SK-N-SH (cell line): ENCODE results near the gene IGHMBP2. TPM values are rescaled to one million over a fixed set of nuclear protein-coding genes. Genes with fewer than 3 reads are reported as not detected.

Experiments used
- CTCF ChIA-PET: fragments of 300-600, 350-600 bp; formaldehyde crosslinking; extraction: SDS; loops from one replicate; lab custom pipeline; 2021; lab: Yijun Ruan, JAX
- POLR2A ChIA-PET: fragments of 350-600 bp; sonication (Branson Sonifier 250); formaldehyde crosslinking; extraction: SDS; loops from one replicate; lab custom pipeline; 2020; ENCODE audit warnings: antibody characterized with exemption, inconsistent platforms; lab: Yijun Ruan, JAX
- DNase-seq: peaks from one replicate; pipeline ENCODE4 v3.0.0; 2012
- H2AFZ ChIP-seq: fragments of 200-600 bp; sonication (generic); 2 replicates; pipeline ENCODE4 v1.8.1; 2016; ENCODE audit warnings: antibody characterized with exemption, mild to moderate bottlenecking, low read depth
- H3F3A ChIP-seq: fragments of 200-600 bp; sonication (generic); replicated peaks from 2 replicates; pipeline ENCODE3; 2016; ENCODE audit warnings: antibody characterized with exemption, mild to moderate bottlenecking; ENCODE audit not compliant: insufficient read depth
- H3K27ac ChIP-seq, 2 experiments: fragments of 200-500 bp in 1 of 2; fragments of 200-600 bp in 1 of 2; sonication (Bioruptor generic) in 1 of 2; sonication (generic), shearing (Covaris generic) in 1 of 2; 2 replicates each; pipeline versions ENCODE4 v1.5.1 to v1.6.1; 2014 to 2016; ENCODE audit warnings: low read depth in 2 of 2, inconsistent platforms in 1 of 2, low read length in 1 of 2, mild to moderate bottlenecking in 1 of 2, mixed read lengths in 1 of 2
- H3K27me3 ChIP-seq: fragments of 200-600 bp; sonication (generic), shearing (Covaris generic); 2 replicates; pipeline ENCODE4 v1.6.1; 2016; ENCODE audit warnings: mixed run types; ENCODE audit not compliant: insufficient read depth
- H3K36me3 ChIP-seq, 2 experiments: fragments of 200-500 bp in 1 of 2; fragments of 200-600 bp in 1 of 2; sonication (Bioruptor generic) in 1 of 2; sonication (generic) in 1 of 2; replicated peaks in 1 of 2; 2 replicates each; pipeline versions ENCODE3 to v1.5.1; 2014 to 2016; ENCODE audit warnings: low read length in 1 of 2, mild to moderate bottlenecking in 1 of 2; ENCODE audit not compliant: insufficient read depth in 2 of 2, control insufficient read depth in 1 of 2
- H3K4me1 ChIP-seq, 2 experiments: fragments of 200-500 bp in 1 of 2; fragments of 200-600 bp in 1 of 2; sonication (Bioruptor generic) in 1 of 2; sonication (generic), shearing (Covaris generic) in 1 of 2; 2 replicates each; pipeline versions ENCODE4 v1.5.1 to v1.6.1; 2014 to 2016; ENCODE audit warnings: low read depth in 1 of 2, low read length in 1 of 2, mixed run types in 1 of 2; ENCODE audit not compliant: insufficient read depth in 2 of 2, control insufficient read depth in 1 of 2
- H3K4me2 ChIP-seq: fragments of 200-600 bp; sonication (generic), shearing (Covaris generic); 2 replicates; pipeline ENCODE4 v1.6.1; 2017; ENCODE audit warnings: mixed run types
- H3K4me3 ChIP-seq, 2 experiments: fragments of 200-500 bp in 1 of 2; fragments of 200-600 bp in 1 of 2; sonication (Bioruptor generic) in 1 of 2; sonication (generic), shearing (Covaris generic) in 1 of 2; 2 replicates each; pipeline versions ENCODE4 v1.5.1 to v1.8.1; 2014 to 2016; ENCODE audit warnings: low read depth in 2 of 2, inconsistent platforms in 1 of 2, low read length in 1 of 2, mild to moderate bottlenecking in 1 of 2, mixed read lengths in 1 of 2, moderate library complexity in 1 of 2
- H3K79me2 ChIP-seq: fragments of 200-600 bp; sonication (generic); 2 replicates; pipeline ENCODE4 v1.8.1; 2017; ENCODE audit warnings: mild to moderate bottlenecking; ENCODE audit not compliant: insufficient read depth
- H3K9ac ChIP-seq: fragments of 200-600 bp; sonication (generic); 2 replicates; pipeline ENCODE4 v1.6.1; 2017; ENCODE audit warnings: mixed run types
- H3K9me2 ChIP-seq: fragments of 200-600 bp; sonication (generic); 2 replicates; pipeline ENCODE4 v1.6.1; 2017; ENCODE audit warnings: mixed run types
- H3K9me3 ChIP-seq: fragments of 200-600 bp; sonication (generic); 2 replicates; pipeline ENCODE4 v1.6.1; 2017; ENCODE audit warnings: mixed run types, mild to moderate bottlenecking, moderate library complexity
- H4K20me1 ChIP-seq: fragments of 200-600 bp; sonication (generic); 2 replicates; pipeline ENCODE4 v1.6.1; 2017; ENCODE audit warnings: mild to moderate bottlenecking, mixed run types; ENCODE audit not compliant: insufficient read depth
- CHD2 ChIP-seq: fragments of 150-350 bp; IDR thresholded peaks from 2 replicates; pipeline ENCODE4 v1.6.1; 2018; ENCODE audit warnings: low read length; ENCODE audit not compliant: partially characterized antibody
- FOSL2 ChIP-seq: IDR thresholded peaks from 2 replicates; pipeline ENCODE4 v1.4.0; 2012; ENCODE audit warnings: low read depth, mild to moderate bottlenecking, moderate library complexity, borderline replicate concordance
- FOXJ3 ChIP-seq: sonication (generic); formaldehyde crosslinking; IDR thresholded peaks from 2 replicates; pipeline ENCODE4 v1.5.1; 2020; ENCODE audit warnings: mild to moderate bottlenecking, missing genetic modification reagents
- FOXM1 ChIP-seq: IDR thresholded peaks from 2 replicates; pipeline ENCODE4 v1.4.0; 2012; ENCODE audit warnings: low read depth, mild to moderate bottlenecking
- GABPA ChIP-seq: IDR thresholded peaks from 2 replicates; pipeline ENCODE4 v1.4.0; 2012; ENCODE audit warnings: low read depth, mild to moderate bottlenecking
- MAX ChIP-seq: IDR thresholded peaks from 2 replicates; pipeline ENCODE4 v1.4.0; 2012; ENCODE audit warnings: low read depth
- MEF2A ChIP-seq: IDR thresholded peaks from 2 replicates; pipeline ENCODE4 v1.4.0; 2012; ENCODE audit warnings: low read depth, borderline replicate concordance
- MXI1 ChIP-seq: IDR thresholded peaks from 2 replicates; pipeline ENCODE4 v1.6.1; 2012; ENCODE audit warnings: mild to moderate bottlenecking, low read depth, low read length, improper control_type of control experiment
- NRF1 ChIP-seq: IDR thresholded peaks from 2 replicates; pipeline ENCODE4 v1.6.1; 2012; ENCODE audit warnings: low read depth, mild to moderate bottlenecking, low read length
- PBX3 ChIP-seq: IDR thresholded peaks from 2 replicates; pipeline ENCODE4; 2012
- POLR2AphosphoS5 ChIP-seq: IDR thresholded peaks from 2 replicates; pipeline ENCODE4 v1.6.1; 2012; ENCODE audit warnings: low read depth, low read length
- RCOR1 ChIP-seq: fragments of 150-350 bp; IDR thresholded peaks from 2 replicates; pipeline ENCODE4 v1.6.1; 2017; ENCODE audit warnings: antibody characterized with exemption, low read length
- REST ChIP-seq: IDR thresholded peaks from 2 replicates; pipeline ENCODE4 v1.6.1; 2012; ENCODE audit warnings: mild to moderate bottlenecking, low read depth, low read length, moderate library complexity
- TEAD4 ChIP-seq: IDR thresholded peaks from 2 replicates; pipeline ENCODE4 v1.4.0; 2012; ENCODE audit warnings: mild to moderate bottlenecking, borderline replicate concordance; ENCODE audit not compliant: insufficient read depth
- USF1 ChIP-seq: IDR thresholded peaks from 2 replicates; pipeline ENCODE4 v1.4.0; 2012; ENCODE audit warnings: low read depth, borderline replicate concordance
- YY1 ChIP-seq: IDR thresholded peaks from 2 replicates; pipeline ENCODE4 v1.4.0; 2012; ENCODE audit warnings: low read depth, mild to moderate bottlenecking
- ZBTB33 ChIP-seq: IDR thresholded peaks from 2 replicates; pipeline ENCODE4 v1.4.0; 2012; ENCODE audit warnings: low read depth, borderline replicate concordance
- WGBS: methylation state at CpG from one replicate; pipeline ENCODE4 v1.1.6; 2017; ENCODE audit warnings: low lambda C conversion rate; 5-methylcytosine and 5-hydroxymethylcytosine counted together
- polyA plus RNA-seq, 3 experiments: library from polyadenylated mRNA; depleted of rRNA; stranded (reverse); fragments of >200 nt; gene quantifications; 2 replicates each; pipeline ENCODE4 v1.2.3, GENCODE V29; 2012

Gene IGHMBP2
- polyA plus RNA-seq, 1 of the 3 experiments (the other 2 are of a cell fraction) = 9.0 TPM

- TF ChIP-seq FOXJ3 (CRISPR knock-in tag) = no peak
- TF ChIP-seq REST = no peak
- TF ChIP-seq ZBTB33 = no peak
- TF ChIP-seq CHD2 = no peak
Observed at GRCh38 chr11:68935066-68935465, 31.4 kb downstream of the IGHMBP2 start (continued).

GRCh38 chr11:68935516-68936357, 32.0 kb downstream of the IGHMBP2 start:
- H4K20me1 ChIP-seq = no peaks in the 10 kb centered on the region
- no peak overlapping the region for H3K4me3 ChIP-seq
- H2AFZ ChIP-seq = no peak overlapping the region
- no peaks in the 10 kb centered on the region for H3F3A ChIP-seq
- H3K4me2 ChIP-seq = no peak overlapping the region
- no peak overlapping the region for H3K27ac ChIP-seq
- no peak overlapping the region for H3K9ac ChIP-seq
- no peaks in the 10 kb centered on the region for H3K9me3 ChIP-seq
- no peaks in the 10 kb centered on the region for H3K9me2 ChIP-seq
- 94% methylated on average over 23 of the region's 29 CpGs for WGBS
- POLR2A ChIA-PET = no interaction called here
- DNase-seq = no peak
- no peaks in the 10 kb centered on the region for H3K79me2 ChIP-seq
- H3K4me1 ChIP-seq = no peaks in the 10 kb centered on the region
- CTCF ChIA-PET = no interaction called here
- H3K27me3 ChIP-seq = no peaks in the 10 kb centered on the region
- H3K36me3 ChIP-seq = peaks cover 0 to 58% of the 10 kb centered on the region in 2 experiments
- TF ChIP-seq PBX3 (no peak), RCOR1 (no peak), NRF1 (no peak), REST (no peak), TEAD4 (no peak), FOXM1 (no peak), MEF2A (no peak), MAX (no peak), MXI1 (no peak), FOSL2 (no peak), FOXJ3 (CRISPR knock-in tag) (no peak), GABPA (no peak), POLR2AphosphoS5 (no peak), YY1 (no peak), USF1 (no peak)
